ENCODE data around the gene TMEM88. TPM values are rescaled to one million over a fixed set of nuclear protein-coding genes. Genes with fewer than 3 reads are reported as not detected.

The TMEM88 gene
- total and polyA plus RNA-seq, 2 of the 13 experiments (the other 11 are each of a cell fraction or from before 2014, with no cell fraction given): 0.31 to 0.66 TPM

- no peak for TF ChIP-seq HNRNPK (IDR thresholded peaks at IDR 0.05; ENCODE audit: low read depth, low read length, poor library complexity, severe bottlenecking)
- TF ChIP-seq ZNF781 (CRISPR knock-in tag; IDR thresholded peaks at IDR 0.05; ENCODE audit: borderline replicate concordance, not compliant biosample characterization): no peak
- TF ChIP-seq KLF11 (CRISPR knock-in tag; IDR thresholded peaks at IDR 0.05): no peak
- TF ChIP-seq JARID2 (CRISPR knock-in tag; IDR thresholded peaks at IDR 0.05; ENCODE audit: insufficient replicate concordance): no peak
- peak; percentile 74; the same call in 1 of the 2 replicates for TF ChIP-seq STAT6 (CRISPR knock-in tag; IDR thresholded peaks at IDR 0.05; ENCODE audit: borderline replicate concordance)
- 0 out of 2 replicates have a peak, but pooled peaks have one; percentile 8 for TF ChIP-seq SOX13 (IDR thresholded peaks at IDR 0.05)
- no peak for TF ChIP-seq SOX13 (CRISPR knock-in tag; conservative IDR thresholded peaks at IDR 0.05 in 1 of 2, IDR thresholded peaks at IDR 0.05 in 1 of 2)
- TF ChIP-seq ZNF574 (CRISPR knock-in tag; IDR thresholded peaks at IDR 0.05): peak; percentile 3; the same call in 1 of the 2 replicates
- no peak for TF ChIP-seq ONECUT2 (CRISPR knock-in tag; IDR thresholded peaks at IDR 0.05)
- peak; percentile 79 for TF ChIP-seq ZNF407 (CRISPR knock-in tag; IDR thresholded peaks at IDR 0.05; ENCODE audit: not compliant biosample characterization)
- TF ChIP-seq MAF1 (CRISPR knock-in tag; IDR thresholded peaks at IDR 0.05; ENCODE audit: borderline replicate concordance): no peak
- TF ChIP-seq FOXK2 (IDR thresholded peaks at IDR 0.05): peak; percentile 76; the same call in 1 of the 2 replicates
- 0 out of 2 replicates have a peak, but pooled peaks have one; percentile 40 for TF ChIP-seq NFKBIZ (CRISPR knock-in tag; IDR thresholded peaks at IDR 0.05)
- TF ChIP-seq ZNF543 (CRISPR knock-in tag; IDR thresholded peaks at IDR 0.05): no peak
- TF ChIP-seq SAP130 (CRISPR knock-in tag; IDR thresholded peaks at IDR 0.05; ENCODE audit: low read depth): peak; percentile 98
Observed at GRCh38 chr17:7857713-7858521, 3.1 kb downstream of the TMEM88 start, which contains the start of gene CYB5D1 (continued).

Data from HepG2 (cell line).